Caco-2 (cell line): ENCODE measurements around the gene GPR22. TPM values are rescaled to one million over a fixed set of nuclear protein-coding genes. Genes with fewer than 3 reads are reported as not detected.
A peak's percentile ranks its signal among the peaks of the same experiment; 100 is the strongest.

Experiments
- BruUV-seq: library from RNA; stranded (reverse); fragments of 400-500 nt; replicated peaks from 2 replicates; lab custom pipeline; 2021; lab: Mats Ljungman, UMichigan
- CTCF ChIA-PET: fragments of 300-600 bp; sonication (Branson Sonifier 250); formaldehyde crosslinking; loops from one replicate; lab custom pipeline; 2022; ENCODE audit warnings: antibody characterized with exemption; lab: Charles Lee
- POLR2A ChIA-PET: fragments of 300-600 bp; sonication (Branson Sonifier 250); formaldehyde crosslinking; loops from one replicate; lab custom pipeline; 2022; ENCODE audit warnings: antibody characterized with exemption; lab: Charles Lee
- DNase-seq, 2 experiments: peaks; one replicate each; pipeline versions ENCODE4 v3.0.0 to v3.0.0-alpha.2; 2020 to 2022
- H3K27me3 ChIP-seq: replicated peaks from 2 replicates; pipeline ENCODE4 v1.6.0; 2011; ENCODE audit warnings: low read length; ENCODE audit not compliant: control insufficient read depth, insufficient read depth
- H3K36me3 ChIP-seq: 2 replicates; pipeline ENCODE4 v1.5.1; 2011; ENCODE audit warnings: low read length; ENCODE audit not compliant: control insufficient read depth, insufficient read depth
- H3K4me1 ChIP-seq: fragments of 250-450 bp; sonication (Bioruptor Pico); 2 replicates; pipeline ENCODE4 v1.5.1; 2020; ENCODE audit warnings: mild to moderate bottlenecking
- H3K4me3 ChIP-seq: 2 replicates; pipeline ENCODE4 v1.5.1; 2011; ENCODE audit warnings: low read depth, mild to moderate bottlenecking, control low read depth, low read length
- H3K9me3 ChIP-seq: fragments of 250-450 bp; sonication (Bioruptor Pico); 2 replicates; pipeline ENCODE4 v1.5.1; 2020; ENCODE audit warnings: mild to moderate bottlenecking, moderate library complexity
- H3K27ac Mint-ChIP-seq: one replicate; pipeline ENCODE4 v1.8.0; 2022; ENCODE audit warnings: mixed read lengths; ENCODE audit not compliant: unreplicated experiment
- H3K27me3 Mint-ChIP-seq: one replicate; pipeline ENCODE4 v1.8.0; 2022; ENCODE audit warnings: mixed read lengths; ENCODE audit not compliant: insufficient read depth, unreplicated experiment
- H3K36me3 Mint-ChIP-seq: one replicate; pipeline ENCODE4 v1.8.0; 2022; ENCODE audit warnings: mild to moderate bottlenecking, mixed read lengths; ENCODE audit not compliant: insufficient read depth, unreplicated experiment
- H3K4me1 Mint-ChIP-seq: one replicate; pipeline ENCODE4 v1.8.0; 2022; ENCODE audit warnings: low read depth, mixed read lengths; ENCODE audit not compliant: unreplicated experiment
- H3K4me3 Mint-ChIP-seq: one replicate; pipeline ENCODE4 v1.8.0; 2022; ENCODE audit warnings: mild to moderate bottlenecking, moderate library complexity, mixed read lengths; ENCODE audit not compliant: unreplicated experiment
- H3K9me3 Mint-ChIP-seq: one replicate; pipeline ENCODE4 v1.8.0; 2022; ENCODE audit warnings: mixed read lengths; ENCODE audit not compliant: unreplicated experiment
- intact Hi-C: fragments of 100-400 bp; cut with micrococcal nuclease; formaldehyde crosslinking; loops from one replicate; pipeline ENCODE4 v1.10.0; 2022; ENCODE audit not compliant: unreplicated experiment
- total RNA-seq: library from RNA; stranded (reverse); gene quantifications from 2 replicates; pipeline ENCODE4 v1.2.3, GENCODE V29; 2022
- TF ChIP-seq, protein P1 (sequence below), 2 experiments: fragments of 200-600 bp in 1 of 2; IDR thresholded peaks; 1 replicate in 1 of 2; 2 replicates in 1 of 2; pipeline versions ENCODE4 v1.5.1 to v1.8.0; 2011 to 2022; ENCODE audit warnings: antibody characterized with exemption in 1 of 2, control low read depth in 1 of 2, inconsistent platforms in 1 of 2, low read depth in 1 of 2, low read length in 1 of 2, mild to moderate bottlenecking in 1 of 2, moderate library complexity in 1 of 2; ENCODE audit not compliant: insufficient read depth in 1 of 2, severe bottlenecking in 1 of 2, unreplicated experiment in 1 of 2

The GPR22 gene
- total RNA-seq, 1 experiment from 2014 or later: not detected

DNA sequence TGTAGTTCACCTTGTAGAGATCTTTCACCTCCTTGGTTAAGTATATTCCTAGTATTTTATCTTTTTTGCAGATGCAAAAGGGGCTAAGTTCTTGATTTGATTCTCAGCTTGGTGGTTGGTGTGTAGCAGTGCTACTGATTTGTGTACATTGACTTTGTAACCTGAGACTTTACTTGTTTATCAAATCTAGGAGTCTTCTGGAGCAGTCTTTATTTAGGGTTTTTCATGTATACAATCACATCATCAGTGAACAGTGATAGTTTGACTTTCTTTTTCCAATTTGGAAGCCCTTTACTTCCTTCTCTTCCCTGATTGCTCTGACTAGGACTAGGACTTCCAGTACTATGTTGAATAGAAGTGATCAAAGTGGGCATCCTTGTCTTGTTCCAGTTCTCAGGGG, 33.8 kb downstream of the GPR22 start:
- ChIA-PET CTCF (no interaction called here), POLR2A (no interaction called here)
- intact Hi-C loops: no loop called here
- Histone ChIP-seq H3K27me3 (no peaks in the 10 kb centered on the region), H3K4me3 (no peak overlapping the region), H3K36me3 (no peaks in the 10 kb centered on the region), H3K4me1 (peaks cover 15% of the 10 kb centered on the region), H3K9me3 (no peaks in the 10 kb centered on the region)
- no peak overlapping the region for H3K27ac Mint-ChIP-seq
- no peaks in the 10 kb centered on the region for H3K27me3 Mint-ChIP-seq
- no peak overlapping the region for H3K4me3 Mint-ChIP-seq
- H3K9me3 Mint-ChIP-seq: peaks cover 1% of the 10 kb centered on the region
- TF ChIP-seq, protein P1, sequence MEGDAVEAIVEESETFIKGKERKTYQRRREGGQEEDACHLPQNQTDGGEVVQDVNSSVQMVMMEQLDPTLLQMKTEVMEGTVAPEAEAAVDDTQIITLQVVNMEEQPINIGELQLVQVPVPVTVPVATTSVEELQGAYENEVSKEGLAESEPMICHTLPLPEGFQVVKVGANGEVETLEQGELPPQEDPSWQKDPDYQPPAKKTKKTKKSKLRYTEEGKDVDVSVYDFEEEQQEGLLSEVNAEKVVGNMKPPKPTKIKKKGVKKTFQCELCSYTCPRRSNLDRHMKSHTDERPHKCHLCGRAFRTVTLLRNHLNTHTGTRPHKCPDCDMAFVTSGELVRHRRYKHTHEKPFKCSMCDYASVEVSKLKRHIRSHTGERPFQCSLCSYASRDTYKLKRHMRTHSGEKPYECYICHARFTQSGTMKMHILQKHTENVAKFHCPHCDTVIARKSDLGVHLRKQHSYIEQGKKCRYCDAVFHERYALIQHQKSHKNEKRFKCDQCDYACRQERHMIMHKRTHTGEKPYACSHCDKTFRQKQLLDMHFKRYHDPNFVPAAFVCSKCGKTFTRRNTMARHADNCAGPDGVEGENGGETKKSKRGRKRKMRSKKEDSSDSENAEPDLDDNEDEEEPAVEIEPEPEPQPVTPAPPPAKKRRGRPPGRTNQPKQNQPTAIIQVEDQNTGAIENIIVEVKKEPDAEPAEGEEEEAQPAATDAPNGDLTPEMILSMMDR (IDR thresholded peaks at IDR 0.05; ENCODE audit: insufficient read depth in 1 of 2, low read depth in 1 of 2, low read length in 1 of 2, severe bottlenecking in 1 of 2, unreplicated experiment in 1 of 2): no peak
- DNase-seq: no peak
- no TSS peak for BruUV-seq
- peaks cover 19% of the 10 kb centered on the region for H3K36me3 Mint-ChIP-seq
- H3K4me1 Mint-ChIP-seq: no peaks in the 10 kb centered on the region

DNA sequence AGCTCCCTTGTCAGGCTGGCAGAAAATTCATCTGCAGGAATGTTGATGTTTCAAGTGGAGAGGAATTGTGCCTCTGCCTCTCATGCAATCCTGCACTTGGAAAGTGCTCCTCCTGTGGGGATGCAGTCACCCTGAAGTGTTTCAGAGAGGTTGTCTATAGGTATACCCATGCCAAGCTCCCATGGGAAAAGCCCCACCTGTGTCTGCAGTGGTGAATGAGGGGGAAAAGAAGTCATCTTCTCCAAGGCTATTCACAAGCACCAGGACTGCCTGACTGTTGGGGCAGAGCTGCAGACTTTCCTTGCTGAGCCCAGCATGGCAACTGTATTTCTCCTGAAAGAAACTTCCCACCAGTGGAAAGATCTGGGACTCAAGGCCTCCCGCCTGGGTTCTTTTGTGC, 35.5 kb downstream of the GPR22 start:
- Mint-ChIP-seq H3K4me3 (no peak overlapping the region), H3K36me3 (peaks cover 24% of the 10 kb centered on the region), H3K4me1 (peaks cover 2% of the 10 kb centered on the region), H3K9me3 (peaks cover 10% of the 10 kb centered on the region), H3K27ac (no peak overlapping the region), H3K27me3 (no peaks in the 10 kb centered on the region)
- Histone ChIP-seq H3K27me3 (no peaks in the 10 kb centered on the region), H3K4me3 (no peak overlapping the region), H3K36me3 (no peaks in the 10 kb centered on the region), H3K4me1 (peaks cover 15% of the 10 kb centered on the region), H3K9me3 (no peaks in the 10 kb centered on the region)
- BruUV-seq: no TSS peak
- ChIA-PET POLR2A (no interaction called here), CTCF (interaction anchor here (0.6 kb wide), 1 partner anchor 505 kb away, joined by 8 read pairs; no protein-coding TSS in a partner anchor)
- DNase-seq: no peak
- TF ChIP-seq, protein P1 (IDR thresholded peaks at IDR 0.05; ENCODE audit: insufficient read depth in 1 of 2, low read depth in 1 of 2, low read length in 1 of 2, severe bottlenecking in 1 of 2, unreplicated experiment in 1 of 2): no peak
- intact Hi-C loops: no loop called here

DNA sequence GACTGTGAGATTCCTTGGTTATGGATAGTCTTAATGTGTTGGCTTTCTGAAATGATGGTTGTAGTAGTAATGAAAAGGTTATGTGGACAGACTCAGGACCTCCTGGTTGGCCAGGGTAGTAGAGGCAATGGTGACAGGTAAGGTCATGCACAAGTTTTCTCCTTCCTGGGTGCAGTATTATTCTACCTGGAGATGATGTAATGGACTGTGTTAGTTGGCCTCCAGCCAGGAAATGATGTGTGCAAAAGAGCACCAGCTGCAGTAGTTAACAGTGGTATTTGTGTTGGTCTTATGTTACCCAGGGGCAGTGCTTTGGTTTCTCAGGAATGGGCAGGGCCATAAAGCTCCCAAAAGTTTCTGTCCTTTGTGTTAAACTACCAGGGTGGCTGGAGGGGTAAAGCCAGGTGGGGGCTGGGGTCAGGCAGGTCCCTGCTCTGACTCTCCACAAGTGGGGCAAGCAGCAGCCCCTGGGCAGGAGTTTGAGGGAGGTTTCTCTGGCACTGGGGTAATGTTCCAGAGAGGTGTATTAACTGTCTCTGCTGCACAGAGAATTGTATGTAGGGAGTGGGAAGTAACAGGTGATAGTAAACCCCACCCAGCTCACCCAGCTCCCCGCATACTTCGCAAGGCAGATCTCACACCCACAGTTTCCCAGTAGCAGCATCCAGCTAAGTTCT, 36.3 kb downstream of the GPR22 start:
- no peaks in the 10 kb centered on the region for H3K27me3 Mint-ChIP-seq
- BruUV-seq: no TSS peak
- H3K9me3 Mint-ChIP-seq: peaks cover 18% of the 10 kb centered on the region
- no peak overlapping the region for H3K27ac Mint-ChIP-seq
- Histone ChIP-seq H3K4me3 (no peak overlapping the region), H3K27me3 (no peaks in the 10 kb centered on the region), H3K36me3 (no peaks in the 10 kb centered on the region), H3K4me1 (peaks cover 15% of the 10 kb centered on the region), H3K9me3 (no peaks in the 10 kb centered on the region)
- intact Hi-C loops: no loop called here
- POLR2A ChIA-PET: interaction anchor here (0.5 to 1.3 kb wide), 2 partner anchors 16 to 58 kb away, joined by 4 to 7 read pairs; partner anchors contain the start of genes COG5 and DUS4L
- H3K4me3 Mint-ChIP-seq: no peak overlapping the region
- peaks cover 24% of the 10 kb centered on the region for H3K36me3 Mint-ChIP-seq
- TF ChIP-seq, protein P1 (IDR thresholded peaks at IDR 0.05; ENCODE audit: insufficient read depth in 1 of 2, low read depth in 1 of 2, low read length in 1 of 2, severe bottlenecking in 1 of 2, unreplicated experiment in 1 of 2): no peak
- peaks cover 6% of the 10 kb centered on the region for H3K4me1 Mint-ChIP-seq
- CTCF ChIA-PET: no interaction called here
- DNase-seq: peak; percentile 15 to 40
